ENCODE data around the gene PRPH2. TPM values are rescaled to one million over a fixed set of nuclear protein-coding genes. Genes with fewer than 3 reads are reported as not detected.

Gene PRPH2
- total and polyA plus RNA-seq, 2 of the 13 experiments (the other 11 are each of a cell fraction or from before 2014, with no cell fraction given): 0.03 to 0.04 TPM

DNA sequence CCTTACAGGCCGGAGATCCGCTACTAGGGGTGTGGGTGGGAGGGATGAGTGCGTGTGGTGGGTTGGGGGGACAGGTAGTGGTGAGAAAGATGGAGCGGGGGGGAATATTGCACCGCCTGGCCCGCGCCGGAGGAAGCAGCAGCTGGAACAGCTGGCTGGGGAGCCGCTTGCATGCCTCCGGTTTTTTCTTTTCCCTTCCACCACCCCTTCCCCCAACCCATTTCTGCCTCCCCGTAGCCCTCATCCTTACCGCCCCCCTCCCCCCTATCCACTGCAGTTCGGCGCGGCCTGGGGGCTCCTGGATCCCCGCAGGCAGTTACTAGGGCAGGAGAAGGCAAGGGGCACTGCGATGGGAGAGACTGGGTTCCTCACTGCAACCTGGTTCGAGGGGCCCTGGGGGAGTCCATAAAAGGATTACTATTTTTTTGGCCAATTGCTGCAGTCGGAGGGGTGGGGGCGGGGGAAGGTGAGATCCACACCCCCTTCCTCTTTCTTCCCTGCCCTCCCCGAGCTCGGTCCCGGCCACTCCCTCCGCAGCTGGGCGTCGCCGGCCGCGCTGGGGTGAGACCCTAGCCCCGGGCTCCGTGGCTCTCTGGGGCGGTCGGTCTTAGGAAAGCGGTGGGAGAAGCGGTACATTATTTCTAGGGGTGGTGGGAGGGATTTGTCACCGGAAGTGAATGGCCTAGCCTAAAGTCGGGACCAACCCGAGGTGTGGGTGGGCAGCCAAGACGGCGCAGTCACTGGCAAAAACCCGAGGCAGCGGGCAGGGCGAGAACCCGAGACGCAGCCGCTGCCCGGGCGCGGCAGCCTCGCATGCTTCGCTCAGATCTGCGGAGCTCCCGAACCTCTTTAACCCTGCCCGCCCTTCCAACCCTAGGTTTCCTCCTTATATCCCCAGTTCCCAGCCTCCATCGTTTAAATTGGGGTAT is 24.3 kb upstream of the PRPH2 start (continued):
- TF ChIP-seq, protein P1, sequence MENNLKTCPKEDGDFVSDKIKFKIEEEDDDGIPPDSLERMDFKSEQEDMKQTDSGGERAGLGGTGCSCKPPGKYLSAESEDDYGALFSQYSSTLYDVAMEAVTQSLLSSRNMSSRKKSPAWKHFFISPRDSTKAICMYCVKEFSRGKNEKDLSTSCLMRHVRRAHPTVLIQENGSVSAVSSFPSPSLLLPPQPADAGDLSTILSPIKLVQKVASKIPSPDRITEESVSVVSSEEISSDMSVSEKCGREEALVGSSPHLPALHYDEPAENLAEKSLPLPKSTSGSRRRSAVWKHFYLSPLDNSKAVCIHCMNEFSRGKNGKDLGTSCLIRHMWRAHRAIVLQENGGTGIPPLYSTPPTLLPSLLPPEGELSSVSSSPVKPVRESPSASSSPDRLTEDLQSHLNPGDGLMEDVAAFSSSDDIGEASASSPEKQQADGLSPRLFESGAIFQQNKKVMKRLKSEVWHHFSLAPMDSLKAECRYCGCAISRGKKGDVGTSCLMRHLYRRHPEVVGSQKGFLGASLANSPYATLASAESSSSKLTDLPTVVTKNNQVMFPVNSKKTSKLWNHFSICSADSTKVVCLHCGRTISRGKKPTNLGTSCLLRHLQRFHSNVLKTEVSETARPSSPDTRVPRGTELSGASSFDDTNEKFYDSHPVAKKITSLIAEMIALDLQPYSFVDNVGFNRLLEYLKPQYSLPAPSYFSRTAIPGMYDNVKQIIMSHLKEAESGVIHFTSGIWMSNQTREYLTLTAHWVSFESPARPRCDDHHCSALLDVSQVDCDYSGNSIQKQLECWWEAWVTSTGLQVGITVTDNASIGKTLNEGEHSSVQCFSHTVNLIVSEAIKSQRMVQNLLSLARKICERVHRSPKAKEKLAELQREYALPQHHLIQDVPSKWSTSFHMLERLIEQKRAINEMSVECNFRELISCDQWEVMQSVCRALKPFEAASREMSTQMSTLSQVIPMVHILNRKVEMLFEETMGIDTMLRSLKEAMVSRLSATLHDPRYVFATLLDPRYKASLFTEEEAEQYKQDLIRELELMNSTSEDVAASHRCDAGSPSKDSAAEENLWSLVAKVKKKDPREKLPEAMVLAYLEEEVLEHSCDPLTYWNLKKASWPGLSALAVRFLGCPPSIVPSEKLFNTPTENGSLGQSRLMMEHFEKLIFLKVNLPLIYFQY (CRISPR knock-in tag; IDR thresholded peaks at IDR 0.05; ENCODE audit: borderline replicate concordance): no peak
- TF ChIP-seq ZNF878 (CRISPR knock-in tag; IDR thresholded peaks at IDR 0.05) (peak; percentile 73; the same call in 1 of the 2 replicates), HOMEZ (CRISPR knock-in tag; IDR thresholded peaks at IDR 0.05; ENCODE audit: low read depth) (peak; percentile 57; the same call in 1 of the 2 replicates), RAD21 (CRISPR knock-in tag; IDR thresholded peaks at IDR 0.05) (no peak; the same call in 1 of the 2 replicates), KLF6 (CRISPR knock-in tag; IDR thresholded peaks at IDR 0.05) (peak; percentile 90; the same call in 1 of the 2 replicates), ZKSCAN1 (IDR thresholded peaks at IDR 0.05; ENCODE audit: low read length) (no peak), ESRRA (CRISPR knock-in tag; IDR thresholded peaks at IDR 0.05; ENCODE audit: low read depth) (peak; percentile 33; the same call in 1 of the 2 replicates), ATM (IDR thresholded peaks at IDR 0.05; ENCODE audit: borderline replicate concordance) (no peak), MLLT10 (CRISPR knock-in tag; IDR thresholded peaks at IDR 0.05) (no peak), ZNF296 (CRISPR knock-in tag; conservative IDR thresholded peaks at IDR 0.05) (no peak), CEBPB (IDR thresholded peaks at IDR 0.05; ENCODE audit: borderline replicate concordance, low read depth, low read length) (no peak), XRCC5 (optimal IDR thresholded peaks at IDR 0.05; ENCODE audit: low read length) (peak; percentile 66), HNRNPK (IDR thresholded peaks at IDR 0.05; ENCODE audit: low read depth, low read length, poor library complexity, severe bottlenecking) (peak; percentile 95), BRCA1 (CRISPR knock-in tag; IDR thresholded peaks at IDR 0.05) (0 out of 2 replicates have a peak, but pooled peaks have one; percentile 10), ZFY (CRISPR knock-in tag; IDR thresholded peaks at IDR 0.05) (peak; percentile 72), RFX1 (IDR thresholded peaks at IDR 0.05) (no peak), SATB2 (CRISPR knock-in tag; IDR thresholded peaks at IDR 0.05) (peak; percentile 57; the same call in 1 of the 2 replicates), JUND (CRISPR knock-in tag; IDR thresholded peaks at IDR 0.05) (no peak; the same call in 1 of the 2 replicates), ZMYM2 (CRISPR knock-in tag; IDR thresholded peaks at IDR 0.05) (peak; percentile 80; the same call in 1 of the 2 replicates), FOXO1 (CRISPR knock-in tag; IDR thresholded peaks at IDR 0.05) (no peak; the same call in 1 of the 2 replicates), SSRP1 (CRISPR knock-in tag; IDR thresholded peaks at IDR 0.05) (no peak), SP140L (CRISPR knock-in tag; IDR thresholded peaks at IDR 0.05; ENCODE audit: borderline replicate concordance) (no peak)
- TF ChIP-seq, protein P2, sequence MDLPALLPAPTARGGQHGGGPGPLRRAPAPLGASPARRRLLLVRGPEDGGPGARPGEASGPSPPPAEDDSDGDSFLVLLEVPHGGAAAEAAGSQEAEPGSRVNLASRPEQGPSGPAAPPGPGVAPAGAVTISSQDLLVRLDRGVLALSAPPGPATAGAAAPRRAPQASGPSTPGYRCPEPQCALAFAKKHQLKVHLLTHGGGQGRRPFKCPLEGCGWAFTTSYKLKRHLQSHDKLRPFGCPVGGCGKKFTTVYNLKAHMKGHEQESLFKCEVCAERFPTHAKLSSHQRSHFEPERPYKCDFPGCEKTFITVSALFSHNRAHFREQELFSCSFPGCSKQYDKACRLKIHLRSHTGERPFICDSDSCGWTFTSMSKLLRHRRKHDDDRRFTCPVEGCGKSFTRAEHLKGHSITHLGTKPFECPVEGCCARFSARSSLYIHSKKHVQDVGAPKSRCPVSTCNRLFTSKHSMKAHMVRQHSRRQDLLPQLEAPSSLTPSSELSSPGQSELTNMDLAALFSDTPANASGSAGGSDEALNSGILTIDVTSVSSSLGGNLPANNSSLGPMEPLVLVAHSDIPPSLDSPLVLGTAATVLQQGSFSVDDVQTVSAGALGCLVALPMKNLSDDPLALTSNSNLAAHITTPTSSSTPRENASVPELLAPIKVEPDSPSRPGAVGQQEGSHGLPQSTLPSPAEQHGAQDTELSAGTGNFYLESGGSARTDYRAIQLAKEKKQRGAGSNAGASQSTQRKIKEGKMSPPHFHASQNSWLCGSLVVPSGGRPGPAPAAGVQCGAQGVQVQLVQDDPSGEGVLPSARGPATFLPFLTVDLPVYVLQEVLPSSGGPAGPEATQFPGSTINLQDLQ (CRISPR knock-in tag; IDR thresholded peaks at IDR 0.05): peak; percentile 78; the same call in 1 of the 2 replicates
